H1 (cell line): ENCODE data around the gene ZNF726.

Experiments
- KDM1A ChIP-seq: fragments of 200-600, 300-600 bp; sonication (generic); IDR thresholded peaks from 2 replicates; pipeline ENCODE4 v1.7.1; 2016; ENCODE audit warnings: mild to moderate bottlenecking, low read length, borderline replicate concordance
- RAD21 ChIP-seq, 2 experiments: IDR thresholded peaks in 1 of 2; conservative IDR thresholded peaks in 1 of 2; 2 replicates each; pipeline ENCODE4 v1.6.1; 2011; ENCODE audit warnings: low read depth in 2 of 2, low read length in 2 of 2, improper control_type of control experiment in 1 of 2, inconsistent platforms in 1 of 2, mild to moderate bottlenecking in 1 of 2, moderate library complexity in 1 of 2
- SIN3A ChIP-seq, 2 experiments: IDR thresholded peaks in 1 of 2; conservative IDR thresholded peaks in 1 of 2; 2 replicates each; pipeline ENCODE4 v1.6.1; 2011 to 2012; ENCODE audit warnings: low read length in 2 of 2, improper control_type of control experiment in 1 of 2, low read depth in 1 of 2, mild to moderate bottlenecking in 1 of 2
- SP1 ChIP-seq: IDR thresholded peaks from 2 replicates; pipeline ENCODE4 v1.6.1; 2011; ENCODE audit warnings: low read depth, low read length
- SP4 ChIP-seq: IDR thresholded peaks from 2 replicates; pipeline ENCODE4 v1.6.1; 2012; ENCODE audit warnings: low read length, inconsistent platforms
- TBP ChIP-seq: IDR thresholded peaks from 2 replicates; pipeline ENCODE4 v1.6.1; 2011; ENCODE audit warnings: low read depth, low read length, improper control_type of control experiment
- TF ChIP-seq, protein P1 (sequence below), 3 experiments: IDR thresholded peaks; 1 replicate in 2 of 3; 2 replicates in 1 of 3; pipeline versions ENCODE4 v1.5.1 to v1.6.1; 2011; ENCODE audit warnings: low read length in 3 of 3, mild to moderate bottlenecking in 3 of 3, inconsistent platforms in 2 of 3, low read depth in 1 of 3, moderate library complexity in 1 of 3; ENCODE audit not compliant: insufficient read depth in 1 of 3; ENCODE audit errors: control extremely low read depth in 1 of 3

DNA sequence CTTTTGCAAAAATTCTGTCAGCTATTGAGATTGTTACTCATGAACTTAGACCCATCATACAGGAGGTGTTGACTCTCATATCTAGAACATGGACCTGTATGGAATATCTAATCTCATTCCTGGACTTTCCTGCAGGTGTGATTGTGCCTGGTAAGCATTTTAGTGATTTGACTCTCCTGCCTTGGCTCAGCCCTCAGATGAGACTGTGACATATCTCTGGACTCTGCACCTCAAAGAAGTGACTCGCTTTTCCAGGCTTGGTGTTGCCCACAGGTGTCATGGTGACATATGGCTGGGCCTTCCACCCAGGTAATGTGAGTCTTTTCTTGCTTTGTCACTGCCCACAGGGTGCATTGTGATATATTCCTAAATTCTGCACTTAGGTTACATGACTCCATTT, 17.8 kb upstream of the ZNF726 start:
- TF ChIP-seq, protein P1, sequence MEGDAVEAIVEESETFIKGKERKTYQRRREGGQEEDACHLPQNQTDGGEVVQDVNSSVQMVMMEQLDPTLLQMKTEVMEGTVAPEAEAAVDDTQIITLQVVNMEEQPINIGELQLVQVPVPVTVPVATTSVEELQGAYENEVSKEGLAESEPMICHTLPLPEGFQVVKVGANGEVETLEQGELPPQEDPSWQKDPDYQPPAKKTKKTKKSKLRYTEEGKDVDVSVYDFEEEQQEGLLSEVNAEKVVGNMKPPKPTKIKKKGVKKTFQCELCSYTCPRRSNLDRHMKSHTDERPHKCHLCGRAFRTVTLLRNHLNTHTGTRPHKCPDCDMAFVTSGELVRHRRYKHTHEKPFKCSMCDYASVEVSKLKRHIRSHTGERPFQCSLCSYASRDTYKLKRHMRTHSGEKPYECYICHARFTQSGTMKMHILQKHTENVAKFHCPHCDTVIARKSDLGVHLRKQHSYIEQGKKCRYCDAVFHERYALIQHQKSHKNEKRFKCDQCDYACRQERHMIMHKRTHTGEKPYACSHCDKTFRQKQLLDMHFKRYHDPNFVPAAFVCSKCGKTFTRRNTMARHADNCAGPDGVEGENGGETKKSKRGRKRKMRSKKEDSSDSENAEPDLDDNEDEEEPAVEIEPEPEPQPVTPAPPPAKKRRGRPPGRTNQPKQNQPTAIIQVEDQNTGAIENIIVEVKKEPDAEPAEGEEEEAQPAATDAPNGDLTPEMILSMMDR (IDR thresholded peaks at IDR 0.05; ENCODE audit: control extremely low read depth in 1 of 3, insufficient read depth in 1 of 3, low read depth in 1 of 3, low read length in 3 of 3), result no peak
- no peak for TF ChIP-seq SP1
- TF ChIP-seq RAD21 (IDR thresholded peaks at IDR 0.05 in 1 of 2, conservative IDR thresholded peaks at IDR 0.05 in 1 of 2; ENCODE audit: low read depth in 2 of 2, low read length in 2 of 2), result no peak
- no peak for TF ChIP-seq SP4
- TF ChIP-seq SIN3A (conservative IDR thresholded peaks at IDR 0.05 in 1 of 2, IDR thresholded peaks at IDR 0.05 in 1 of 2; ENCODE audit: low read depth in 1 of 2, low read length in 2 of 2), result no peak
- TF ChIP-seq KDM1A, result no peak
- TF ChIP-seq TBP, result no peak
